ENCODE data around the gene MAP9. TPM values are rescaled to one million over a fixed set of nuclear protein-coding genes. Genes with fewer than 3 reads are reported as not detected.

Gene MAP9
- total and polyA plus RNA-seq, 4 donors: 0.14 to 2.0 (median 0.77) TPM

GRCh38 chr4:155331478-155331877 lies 45.3 kb downstream of the MAP9 start:
- H3K36me3 ChIP-seq (ENCODE audit: control insufficient read depth in 4 of 4, insufficient read depth in 3 of 4, low read depth in 1 of 4, low read length in 3 of 4): no peaks in the 10 kb centered on the region
- no peak for DNase-seq (ENCODE audit: low spot score)
- TF ChIP-seq JUND (IDR thresholded peaks at IDR 0.05) (no peak), TAF1 (conservative IDR thresholded peaks at IDR 0.05) (no peak), MAX (IDR thresholded peaks at IDR 0.05) (no peak), RXRA (IDR thresholded peaks at IDR 0.05) (no peak), REST (IDR thresholded peaks at IDR 0.05) (no peak), HNF4A (conservative IDR thresholded peaks at IDR 0.05) (no peak), RAD21 (IDR thresholded peaks at IDR 0.05) (no peak), GABPA (IDR thresholded peaks at IDR 0.05 in 1 of 2, conservative IDR thresholded peaks at IDR 0.05 in 1 of 2) (no peak), SP1 (IDR thresholded peaks at IDR 0.05) (no peak), NR2F2 (IDR thresholded peaks at IDR 0.05) (no peak), YY1 (IDR thresholded peaks at IDR 0.05) (no peak)
- TF ChIP-seq, protein P1, sequence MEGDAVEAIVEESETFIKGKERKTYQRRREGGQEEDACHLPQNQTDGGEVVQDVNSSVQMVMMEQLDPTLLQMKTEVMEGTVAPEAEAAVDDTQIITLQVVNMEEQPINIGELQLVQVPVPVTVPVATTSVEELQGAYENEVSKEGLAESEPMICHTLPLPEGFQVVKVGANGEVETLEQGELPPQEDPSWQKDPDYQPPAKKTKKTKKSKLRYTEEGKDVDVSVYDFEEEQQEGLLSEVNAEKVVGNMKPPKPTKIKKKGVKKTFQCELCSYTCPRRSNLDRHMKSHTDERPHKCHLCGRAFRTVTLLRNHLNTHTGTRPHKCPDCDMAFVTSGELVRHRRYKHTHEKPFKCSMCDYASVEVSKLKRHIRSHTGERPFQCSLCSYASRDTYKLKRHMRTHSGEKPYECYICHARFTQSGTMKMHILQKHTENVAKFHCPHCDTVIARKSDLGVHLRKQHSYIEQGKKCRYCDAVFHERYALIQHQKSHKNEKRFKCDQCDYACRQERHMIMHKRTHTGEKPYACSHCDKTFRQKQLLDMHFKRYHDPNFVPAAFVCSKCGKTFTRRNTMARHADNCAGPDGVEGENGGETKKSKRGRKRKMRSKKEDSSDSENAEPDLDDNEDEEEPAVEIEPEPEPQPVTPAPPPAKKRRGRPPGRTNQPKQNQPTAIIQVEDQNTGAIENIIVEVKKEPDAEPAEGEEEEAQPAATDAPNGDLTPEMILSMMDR (IDR thresholded peaks at IDR 0.05; ENCODE audit: low read depth, low read length, missing input control): no peak
- TF ChIP-seq, protein P2, sequence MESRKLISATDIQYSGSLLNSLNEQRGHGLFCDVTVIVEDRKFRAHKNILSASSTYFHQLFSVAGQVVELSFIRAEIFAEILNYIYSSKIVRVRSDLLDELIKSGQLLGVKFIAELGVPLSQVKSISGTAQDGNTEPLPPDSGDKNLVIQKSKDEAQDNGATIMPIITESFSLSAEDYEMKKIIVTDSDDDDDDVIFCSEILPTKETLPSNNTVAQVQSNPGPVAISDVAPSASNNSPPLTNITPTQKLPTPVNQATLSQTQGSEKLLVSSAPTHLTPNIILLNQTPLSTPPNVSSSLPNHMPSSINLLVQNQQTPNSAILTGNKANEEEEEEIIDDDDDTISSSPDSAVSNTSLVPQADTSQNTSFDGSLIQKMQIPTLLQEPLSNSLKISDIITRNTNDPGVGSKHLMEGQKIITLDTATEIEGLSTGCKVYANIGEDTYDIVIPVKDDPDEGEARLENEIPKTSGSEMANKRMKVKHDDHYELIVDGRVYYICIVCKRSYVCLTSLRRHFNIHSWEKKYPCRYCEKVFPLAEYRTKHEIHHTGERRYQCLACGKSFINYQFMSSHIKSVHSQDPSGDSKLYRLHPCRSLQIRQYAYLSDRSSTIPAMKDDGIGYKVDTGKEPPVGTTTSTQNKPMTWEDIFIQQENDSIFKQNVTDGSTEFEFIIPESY (IDR thresholded peaks at IDR 0.05): no peak
- TF ChIP-seq, protein P3, sequence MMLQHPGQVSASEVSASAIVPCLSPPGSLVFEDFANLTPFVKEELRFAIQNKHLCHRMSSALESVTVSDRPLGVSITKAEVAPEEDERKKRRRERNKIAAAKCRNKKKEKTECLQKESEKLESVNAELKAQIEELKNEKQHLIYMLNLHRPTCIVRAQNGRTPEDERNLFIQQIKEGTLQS (IDR thresholded peaks at IDR 0.05): no peak
- no peaks in the 10 kb centered on the region for H3K4me1 ChIP-seq (ENCODE audit: control insufficient read depth in 4 of 4, insufficient read depth in 4 of 4, low read length in 3 of 4)
- H3K9me3 ChIP-seq (ENCODE audit: control insufficient read depth in 4 of 4, low read length in 3 of 4): peaks cover 0 to 3% (median 1%) of the 10 kb centered on the region in 4 donors
- H3K27me3 ChIP-seq (ENCODE audit: control insufficient read depth in 4 of 4, insufficient read depth in 4 of 4, low read length in 3 of 4): peaks cover 0 to 3% (median 0%) of the 10 kb centered on the region in 4 donors
- H3K27ac ChIP-seq (ENCODE audit: low read depth in 1 of 2, low read length in 2 of 2): no peak overlapping the region
- H3K9ac ChIP-seq (ENCODE audit: low read depth in 1 of 2, low read length in 2 of 2): no peak overlapping the region
- H3K4me3 ChIP-seq (ENCODE audit: low read depth in 1 of 3, low read length in 3 of 3): no peak overlapping the region

GRCh38 chr4:155322782-155323181 lies 54.0 kb downstream of the MAP9 start:
- Histone ChIP-seq H3K9ac (ENCODE audit: low read depth in 1 of 2, low read length in 2 of 2) (no peak overlapping the region), H3K27me3 (ENCODE audit: control insufficient read depth in 4 of 4, insufficient read depth in 4 of 4, low read length in 3 of 4) (peaks cover 0 to 3% (median 1%) of the 10 kb centered on the region in 4 donors), H3K27ac (ENCODE audit: low read depth in 1 of 2, low read length in 2 of 2) (no peak overlapping the region), H3K36me3 (ENCODE audit: control insufficient read depth in 4 of 4, insufficient read depth in 3 of 4, low read depth in 1 of 4, low read length in 3 of 4) (no peaks in the 10 kb centered on the region), H3K4me3 (ENCODE audit: low read depth in 1 of 3, low read length in 3 of 3) (no peak overlapping the region), H3K9me3 (ENCODE audit: control insufficient read depth in 4 of 4, low read length in 3 of 4) (no peaks in the 10 kb centered on the region), H3K4me1 (ENCODE audit: control insufficient read depth in 4 of 4, insufficient read depth in 4 of 4, low read length in 3 of 4) (no peaks in the 10 kb centered on the region)
- TF ChIP-seq FOXA1 (IDR thresholded peaks at IDR 0.05): no peak
- no peak for TF ChIP-seq SP1 (IDR thresholded peaks at IDR 0.05)
- TF ChIP-seq HNF4A (conservative IDR thresholded peaks at IDR 0.05): no peak
- no peak for TF ChIP-seq JUND (IDR thresholded peaks at IDR 0.05)
- DNase-seq (ENCODE audit: low spot score): no peak
- WGBS: 53% methylated on average over 2 of the region's 2 CpGs
